Testis (tissue), 2 donors: Measurements from ENCODE around the gene SMC5.

ENCODE experiments used
- CTCF ChIP-seq, 3 experiments: fragments of 450-650 bp in 2 of 3; fragments of 200-600 bp in 1 of 3; sonication (generic) in 1 of 3; IDR thresholded peaks; one replicate each; pipeline ENCODE4 v1.5.1; 2016 to 2019; ENCODE audit warnings: antibody characterized with exemption in 3 of 3, mild to moderate bottlenecking in 2 of 3, moderate library complexity in 1 of 3
- POLR2A ChIP-seq: fragments of 450-650 bp; IDR thresholded peaks from one replicate; pipeline ENCODE4 v1.6.1; 2017; ENCODE audit warnings: antibody characterized with exemption, mild to moderate bottlenecking, moderate library complexity

- TF ChIP-seq CTCF (IDR thresholded peaks at IDR 0.05) (no peak), POLR2A (no peak)
Observed at GRCh38 chr9:70228611-70229010, 30.2 kb upstream of the SMC5 start.
